ENCODE results near the gene USF3. TPM values are rescaled to one million over a fixed set of nuclear protein-coding genes. Genes with fewer than 3 reads are reported as not detected.

USF3 gene
- total RNA-seq, 2 experiments from 2014 or later, result 11.7 to 18.1 TPM

DNA sequence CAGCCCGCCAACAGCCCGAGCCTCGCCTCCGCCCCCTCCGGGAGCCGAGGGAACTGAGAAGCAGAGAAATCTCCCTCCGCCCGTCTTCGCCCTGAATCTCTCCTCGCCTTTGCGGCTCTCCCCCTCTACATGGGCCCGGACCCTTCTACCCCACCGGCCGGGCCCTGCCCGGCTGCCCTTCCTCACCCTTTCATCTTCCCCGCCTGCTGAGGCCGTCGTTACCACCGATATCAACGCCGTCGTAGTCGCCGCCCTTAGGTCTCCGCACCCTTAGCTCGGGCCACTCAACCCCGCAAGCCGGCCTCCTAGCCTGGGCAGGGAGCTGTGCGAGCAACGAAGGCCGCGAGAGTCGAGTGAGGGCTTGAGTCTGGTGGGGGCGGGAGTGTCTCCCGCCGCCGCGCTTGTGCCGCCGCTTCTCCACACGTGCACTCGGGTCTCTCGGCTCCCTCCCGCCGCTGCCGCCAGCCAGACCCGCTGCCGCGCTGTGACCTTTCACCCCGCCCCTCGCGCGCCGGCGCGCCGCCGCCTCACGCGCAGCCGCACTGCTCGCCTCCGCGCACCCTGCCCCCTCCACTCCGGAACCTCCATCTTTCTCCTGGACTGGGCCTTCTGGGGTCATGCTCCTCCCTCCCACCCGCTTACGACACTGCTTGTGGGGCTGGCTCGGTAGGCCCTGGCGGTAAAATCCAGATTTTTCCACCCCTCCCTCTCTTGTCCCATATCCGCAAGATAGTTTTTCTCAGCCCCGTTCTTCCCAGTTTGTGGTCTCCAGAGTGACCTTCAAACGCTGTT is 49.5 kb upstream of the USF3 start, which contains the start of gene NAA50:
Gene NAA50, minus strand, starts transcription at position 494 of the 792 bp plus-strand sequence. Its CDS starts 300 bp downstream, at position 194.
- H3K4me1 ChIP-seq (ENCODE audit: insufficient read depth, low read length, poor library complexity, severe bottlenecking), result peaks cover 54% of the 10 kb centered on the region
- ChIA-PET POLR2A (interaction anchor here (0.6 to 1.7 kb wide), 19 partner anchors 8 to 896 kb away, joined by 3 to 9 read pairs (median 4); partner anchors contain the start of gene USF3), CTCF (ENCODE audit: unreplicated experiment) (interaction anchor here (1.1 to 2.0 kb wide), 5 partner anchors 10 to 93 kb away, joined by 3 to 10 read pairs (median 5); partner anchors contain the start of gene GRAMD1C)

GRCh38 chr3:113744941-113745755 is 48.7 kb upstream of the USF3 start:
- H3K79me2 ChIP-seq (ENCODE audit: insufficient read depth, low read depth, low read length), result peaks cover 87% of the 10 kb centered on the region
- H3K4me3 ChIP-seq (ENCODE audit: low read depth, low read length, poor library complexity, severe bottlenecking), result peak overlapping the region; percentile 83
- peaks cover 46% of the 10 kb centered on the region for H3K36me3 ChIP-seq (ENCODE audit: insufficient read depth, low read length)
- H3K9me2 ChIP-seq (ENCODE audit: insufficient read depth, low read length), result no peaks in the 10 kb centered on the region
- ChIA-PET CTCF (ENCODE audit: unreplicated experiment) (interaction anchor here (1.1 to 2.0 kb wide), 3 partner anchors 9 to 94 kb away, joined by 4 to 10 read pairs (median 5); partner anchors contain the start of gene GRAMD1C), POLR2A (interaction anchor here (0.5 to 1.7 kb wide), 12 partner anchors 9 to 313 kb away, joined by 3 to 9 read pairs (median 4); partner anchors contain the start of gene USF3)
- DNase-seq (ENCODE audit: low spot score), result peak; percentile 88
- peak overlapping the region; percentile 53; the same call in 1 of the 2 replicates for H2AFZ ChIP-seq (ENCODE audit: low read length)
- TF ChIP-seq CTCF (conservative IDR thresholded peaks at IDR 0.05; ENCODE audit: low read length), result peak; percentile 85
- TF ChIP-seq EZH2phosphoT487 (IDR thresholded peaks at IDR 0.05; ENCODE audit: borderline replicate concordance, low read depth, low read length), result no peak
- H3K9me3 ChIP-seq (ENCODE audit: low read length), result no peaks in the 10 kb centered on the region
- peak overlapping the region; percentile 100 for H3K4me2 ChIP-seq (ENCODE audit: low read length)
- H3K27ac ChIP-seq (ENCODE audit: low read depth, low read length, poor library complexity, severe bottlenecking), result peak overlapping the region; percentile 95
- H3K4me1 ChIP-seq (ENCODE audit: insufficient read depth, low read length, poor library complexity, severe bottlenecking), result peaks cover 56% of the 10 kb centered on the region
- H4K20me1 ChIP-seq (ENCODE audit: insufficient read depth, low read length), result peaks cover 44% of the 10 kb centered on the region
- BruUV-seq (replicated peaks), result no TSS peak
- intact Hi-C loops (cut with micrococcal nuclease; ENCODE audit: unreplicated experiment), result loop anchor here (1.0 to 5.0 kb wide), 7 partner anchors 9 to 712 kb away; partner anchors contain the start of genes CCDC191, QTRT2, USF3 and ZDHHC23

More for the DNA sequence above, 49.5 kb upstream of the USF3 start, which contains the start of gene NAA50:
- no peaks in the 10 kb centered on the region for H3K9me2 ChIP-seq (ENCODE audit: insufficient read depth, low read length)
- H4K20me1 ChIP-seq (ENCODE audit: insufficient read depth, low read length), result peaks cover 36% of the 10 kb centered on the region
- peak within 1 kb of the TSS; percentile 98 for H2AFZ ChIP-seq (ENCODE audit: low read length)
- peak within 1 kb of the TSS; percentile 100 for H3K4me2 ChIP-seq (ENCODE audit: low read length)
- H3K36me3 ChIP-seq (ENCODE audit: insufficient read depth, low read length), result peaks cover 38% of the 10 kb centered on the region
- intact Hi-C loops (cut with micrococcal nuclease; ENCODE audit: unreplicated experiment), result loop anchor here (1.0 to 5.0 kb wide), 10 partner anchors 10 to 727 kb away; partner anchors contain the start of genes CCDC191, QTRT2, USF3 and ZDHHC23
- no peak for TF ChIP-seq EZH2phosphoT487 (IDR thresholded peaks at IDR 0.05; ENCODE audit: borderline replicate concordance, low read depth, low read length)
- no peak for TF ChIP-seq CTCF (conservative IDR thresholded peaks at IDR 0.05; ENCODE audit: low read length)
- DNase-seq (ENCODE audit: low spot score), result peak; percentile 93
- peaks cover 84% of the 10 kb centered on the region for H3K79me2 ChIP-seq (ENCODE audit: insufficient read depth, low read depth, low read length)
- no peaks in the 10 kb centered on the region for H3K9me3 ChIP-seq (ENCODE audit: low read length)
- peak within 1 kb of the TSS; percentile 95 for H3K27ac ChIP-seq (ENCODE audit: low read depth, low read length, poor library complexity, severe bottlenecking)
- peak within 1 kb of the TSS; percentile 83 for H3K4me3 ChIP-seq (ENCODE audit: low read depth, low read length, poor library complexity, severe bottlenecking)
- BruUV-seq (replicated peaks), result no TSS peak

Data from OCI-LY7 (cell line).